ENCODE results near the gene DNAH2.

GRCh38 chr17:7754656-7755055 is 37.1 kb downstream of the DNAH2 start:
- TF ChIP-seq REST (tag by site-specific recombination; IDR thresholded peaks at IDR 0.05), result no peak
- TF ChIP-seq ZNF660 (tag by site-specific recombination; IDR thresholded peaks at IDR 0.05), result no peak
- TF ChIP-seq, protein P1, sequence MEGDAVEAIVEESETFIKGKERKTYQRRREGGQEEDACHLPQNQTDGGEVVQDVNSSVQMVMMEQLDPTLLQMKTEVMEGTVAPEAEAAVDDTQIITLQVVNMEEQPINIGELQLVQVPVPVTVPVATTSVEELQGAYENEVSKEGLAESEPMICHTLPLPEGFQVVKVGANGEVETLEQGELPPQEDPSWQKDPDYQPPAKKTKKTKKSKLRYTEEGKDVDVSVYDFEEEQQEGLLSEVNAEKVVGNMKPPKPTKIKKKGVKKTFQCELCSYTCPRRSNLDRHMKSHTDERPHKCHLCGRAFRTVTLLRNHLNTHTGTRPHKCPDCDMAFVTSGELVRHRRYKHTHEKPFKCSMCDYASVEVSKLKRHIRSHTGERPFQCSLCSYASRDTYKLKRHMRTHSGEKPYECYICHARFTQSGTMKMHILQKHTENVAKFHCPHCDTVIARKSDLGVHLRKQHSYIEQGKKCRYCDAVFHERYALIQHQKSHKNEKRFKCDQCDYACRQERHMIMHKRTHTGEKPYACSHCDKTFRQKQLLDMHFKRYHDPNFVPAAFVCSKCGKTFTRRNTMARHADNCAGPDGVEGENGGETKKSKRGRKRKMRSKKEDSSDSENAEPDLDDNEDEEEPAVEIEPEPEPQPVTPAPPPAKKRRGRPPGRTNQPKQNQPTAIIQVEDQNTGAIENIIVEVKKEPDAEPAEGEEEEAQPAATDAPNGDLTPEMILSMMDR (tag by site-specific recombination; IDR thresholded peaks at IDR 0.05), result no peak

Data from HEK293 (cell line).